SHP77 treated with DMSO at 0.1 percent for 48 hours (cell line): ENCODE measurements around the gene ZDBF2.
"Not testable (repeated sequence)": the region's sequence is repeated elsewhere in the genome, so short reads cannot be mapped to it uniquely, and the experiment has no call there.

Source experiments
- DNase-seq: peaks from one replicate; lab custom pipeline; 2025; lab: John Stamatoyannopoulos, UW

The ZDBF2 gene

GRCh38 chr2:206324869-206325268 is 50.4 kb downstream of the ZDBF2 start:
- DNase-seq: no peak

GRCh38 chr2:206328974-206329373 is 54.5 kb downstream of the ZDBF2 start:
- no peak for DNase-seq

- no peak for DNase-seq
These were observed 62.4 kb downstream of the ZDBF2 start for GRCh38 chr2:206336861-206337260.

- no peak for DNase-seq
These were observed 63.5 kb downstream of the ZDBF2 start for GRCh38 chr2:206337956-206338355.

- no peak for DNase-seq
These were observed 66.9 kb downstream of the ZDBF2 start for GRCh38 chr2:206341396-206341795.

GRCh38 chr2:206343144-206343543 is 68.7 kb downstream of the ZDBF2 start:
- DNase-seq: no peak

- no peak for DNase-seq
These were observed 69.4 kb downstream of the ZDBF2 start for GRCh38 chr2:206343816-206344215.

- no peak for DNase-seq
These were observed 71.1 kb downstream of the ZDBF2 start for GRCh38 chr2:206345606-206346005.

GRCh38 chr2:206349375-206349774 is 74.9 kb downstream of the ZDBF2 start:
- no peak for DNase-seq

GRCh38 chr2:206352571-206352970 is 78.1 kb downstream of the ZDBF2 start:
- no peak for DNase-seq

GRCh38 chr2:206353685-206354084 is 79.2 kb downstream of the ZDBF2 start:
- DNase-seq: no peak

- DNase-seq: no peak
These were observed 79.7 kb downstream of the ZDBF2 start for GRCh38 chr2:206354129-206354528.

GRCh38 chr2:206356840-206357239 is 82.4 kb downstream of the ZDBF2 start:
- not testable (repeated sequence) for DNase-seq

GRCh38 chr2:206360840-206361239 is 86.4 kb downstream of the ZDBF2 start:
- DNase-seq: not testable (repeated sequence)

GRCh38 chr2:206361407-206362045 is 87.1 kb downstream of the ZDBF2 start:
- DNase-seq: no peak
